Mammary epithelial cell (primary cell): ENCODE measurements around the gene DISP2.

Experiments
- CTCF ChIP-seq, 2 donors: IDR thresholded peaks in 1 of 2; conservative IDR thresholded peaks in 1 of 2; 2 replicates each; pipeline ENCODE4 v1.5.1; 2011 to 2012; ENCODE audit warnings: inconsistent platforms in 2 of 2, low read length in 2 of 2, mild to moderate bottlenecking in 2 of 2, control low read depth in 1 of 2, low read depth in 1 of 2; ENCODE audit not compliant: insufficient read depth in 1 of 2; ENCODE audit errors: extremely low read depth in 1 of 2
- EZH2 ChIP-seq: IDR thresholded peaks from 2 replicates; pipeline ENCODE4 v1.6.1; 2012; ENCODE audit warnings: low read length, inconsistent platforms, borderline replicate concordance

- TF ChIP-seq EZH2 (no peak), CTCF (conservative IDR thresholded peaks at IDR 0.05 in 1 of 2, IDR thresholded peaks at IDR 0.05 in 1 of 2; ENCODE audit: extremely low read depth in 1 of 2, insufficient read depth in 1 of 2, low read depth in 1 of 2, low read length in 2 of 2) (peak; percentile 62 to 68)
Observed at GRCh38 chr15:40310001-40310959, 47.7 kb upstream of the DISP2 start.
